SW 1271 (cell line): ENCODE measurements around the gene HSFX2.
"Not testable (repeated sequence)": the region's sequence is repeated elsewhere in the genome, so short reads cannot be mapped to it uniquely, and the experiment has no call there.

Experiments
- DNase-seq, 2 experiments: peaks; one replicate each; lab custom pipeline; 2025; lab: John Stamatoyannopoulos, UW

The HSFX2 gene

DNA sequence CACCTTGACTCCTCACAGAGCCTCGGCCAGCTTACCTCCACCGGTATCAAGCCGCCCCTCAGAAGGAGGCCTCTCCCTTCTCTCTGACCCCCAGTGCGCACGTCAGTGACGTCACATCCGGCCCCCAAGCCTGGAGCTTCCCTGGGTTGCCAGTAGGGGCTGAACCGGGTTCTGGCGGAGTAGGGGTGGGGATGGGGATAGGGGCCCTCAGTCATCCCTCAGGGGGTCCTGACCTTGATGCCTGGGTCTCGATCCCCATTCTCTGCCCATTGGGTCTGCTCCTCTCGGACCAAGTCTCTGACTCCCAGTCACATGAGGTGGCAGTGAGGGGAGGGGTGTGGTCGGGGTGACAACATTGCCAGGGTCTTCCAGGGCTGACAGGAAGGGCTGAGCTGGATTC lies 7.8 kb downstream of the HSFX2 start, which contains the start of gene MAGEA9B:
MAGEA9B (minus strand) TSS at position 101 of the 400 bp plus-strand sequence. CDS start 4,280 bp downstream, outside the sequence.
- not testable (repeated sequence) for DNase-seq

DNA sequence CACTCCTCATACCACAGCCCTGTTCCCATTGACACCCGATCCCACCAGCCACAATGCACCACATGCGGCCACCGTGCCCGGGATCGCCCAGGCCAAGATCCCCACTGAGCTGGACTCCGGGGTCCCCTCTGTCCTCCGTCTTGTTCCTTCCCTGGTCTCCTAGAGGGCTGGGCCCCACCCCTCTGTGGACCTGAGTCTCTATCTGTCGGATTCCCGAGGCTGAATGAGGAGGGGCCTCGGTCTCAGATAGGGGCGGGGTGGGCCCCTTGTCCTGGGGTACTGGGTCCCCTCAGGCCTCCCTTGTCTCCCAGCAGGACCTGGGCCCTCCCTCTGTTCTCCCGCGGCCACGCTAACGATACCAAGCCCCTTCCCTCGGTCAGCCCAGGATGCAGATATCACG lies 9.5 kb downstream of the HSFX2 start:
- not testable (repeated sequence) for DNase-seq

DNA sequence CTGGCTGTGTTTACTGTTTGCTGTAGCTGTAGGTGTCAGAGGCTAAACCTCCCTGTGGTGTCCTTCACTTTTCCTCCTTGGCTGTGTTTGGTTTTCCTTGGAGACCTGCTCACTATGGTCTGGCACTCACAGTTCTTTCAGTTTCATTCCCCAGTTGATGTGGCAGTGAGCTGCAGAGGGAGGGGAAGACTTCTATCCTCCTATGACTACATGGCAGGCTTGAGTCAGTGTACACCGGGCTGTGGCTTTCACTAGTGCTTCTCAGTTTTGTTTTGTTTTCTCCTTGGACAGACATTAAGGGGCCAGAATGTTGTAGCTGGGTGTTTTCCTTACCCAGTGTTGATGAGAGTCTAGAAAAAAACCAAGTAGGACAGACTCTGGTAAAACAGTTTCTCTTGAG lies 21.7 kb downstream of the HSFX2 start:
- DNase-seq = not testable (repeated sequence)

DNA sequence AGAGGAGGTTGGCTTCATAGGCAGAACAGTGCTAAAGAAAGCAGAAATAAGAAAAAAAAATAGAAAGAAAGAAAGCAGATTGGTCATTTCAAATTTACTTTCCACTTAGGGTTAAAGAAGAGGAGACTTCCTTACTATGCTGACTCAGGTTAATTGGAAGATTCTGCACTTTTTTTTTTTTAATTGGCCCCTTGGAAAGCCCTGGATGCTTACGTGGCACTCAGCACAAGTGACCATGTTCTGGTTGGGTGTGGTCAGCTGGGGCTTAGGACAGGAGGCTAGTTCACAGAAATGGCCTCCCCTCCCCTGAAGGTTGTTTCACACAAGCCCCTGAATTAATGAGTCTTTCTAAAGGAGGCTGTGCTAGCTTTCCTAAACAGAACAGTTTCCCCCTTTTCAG lies 22.4 kb downstream of the HSFX2 start:
- DNase-seq = no peak

GRCh38 chrX:149571770-149572169 lies 23.3 kb downstream of the HSFX2 start:
- DNase-seq = no peak

- no peak for DNase-seq
Measured at GRCh38 chrX:149570668-149571067, 24.4 kb downstream of the HSFX2 start.

DNA sequence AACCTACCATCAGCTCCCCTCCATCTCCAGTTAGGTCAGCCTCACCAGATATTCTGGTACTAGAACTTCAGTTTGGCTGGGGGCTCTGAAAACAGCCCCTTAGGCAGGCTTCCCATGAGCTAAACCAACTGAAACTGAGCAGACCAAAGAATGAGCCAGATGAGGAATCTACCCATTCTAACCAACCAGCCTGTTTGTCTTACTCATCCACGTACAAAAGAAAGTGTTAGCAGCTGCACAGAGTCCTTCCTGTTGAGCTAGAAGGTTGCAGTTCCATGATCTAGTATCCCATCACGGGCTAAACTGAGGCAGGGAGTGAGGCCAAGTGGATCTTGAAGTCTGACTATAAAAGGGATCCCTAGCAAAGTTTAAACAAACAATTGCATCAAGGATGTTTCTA lies 25.3 kb downstream of the HSFX2 start:
- DNase-seq = no peak

- no peak for DNase-seq
Measured at GRCh38 chrX:149568701-149569296, 26.3 kb downstream of the HSFX2 start.

DNA sequence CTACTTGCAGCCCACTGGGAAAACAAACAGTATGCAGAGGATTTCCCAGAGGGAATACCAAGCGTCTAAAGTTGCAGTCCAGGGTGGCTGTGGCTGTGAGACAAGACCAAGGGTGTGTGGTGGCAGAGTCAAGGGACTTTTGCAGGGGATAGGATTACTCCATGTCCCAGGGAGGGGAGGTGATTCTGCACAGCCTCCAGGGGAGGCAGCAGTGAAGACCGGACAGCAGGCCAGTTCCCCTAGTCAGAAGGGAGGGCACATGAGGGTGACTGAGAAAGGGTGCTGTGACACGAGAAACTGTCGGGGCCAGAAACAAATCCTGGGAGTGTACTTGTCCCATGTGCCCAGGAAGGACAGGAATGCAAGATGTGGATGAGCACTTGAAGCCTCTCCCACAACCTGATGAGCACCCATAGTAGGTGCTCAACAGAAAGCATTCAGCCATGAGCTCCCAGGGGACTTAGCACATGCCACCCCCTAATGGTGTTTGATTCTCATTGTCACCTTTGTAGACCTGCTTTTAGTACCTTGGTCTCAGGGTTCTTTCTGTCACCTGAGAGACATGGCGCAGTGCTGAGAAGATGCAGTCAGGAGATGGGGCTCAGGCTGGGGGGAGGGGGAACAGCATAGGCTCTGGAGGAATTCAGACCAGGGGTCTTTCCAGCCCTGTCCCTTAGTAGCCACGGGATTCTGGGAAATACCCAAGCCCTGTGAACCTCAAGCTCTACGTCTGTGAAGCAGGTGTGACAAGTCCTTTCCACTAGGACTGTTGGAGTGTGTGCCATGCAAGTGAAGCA lies 27.3 kb downstream of the HSFX2 start:
- DNase-seq = no peak

DNA sequence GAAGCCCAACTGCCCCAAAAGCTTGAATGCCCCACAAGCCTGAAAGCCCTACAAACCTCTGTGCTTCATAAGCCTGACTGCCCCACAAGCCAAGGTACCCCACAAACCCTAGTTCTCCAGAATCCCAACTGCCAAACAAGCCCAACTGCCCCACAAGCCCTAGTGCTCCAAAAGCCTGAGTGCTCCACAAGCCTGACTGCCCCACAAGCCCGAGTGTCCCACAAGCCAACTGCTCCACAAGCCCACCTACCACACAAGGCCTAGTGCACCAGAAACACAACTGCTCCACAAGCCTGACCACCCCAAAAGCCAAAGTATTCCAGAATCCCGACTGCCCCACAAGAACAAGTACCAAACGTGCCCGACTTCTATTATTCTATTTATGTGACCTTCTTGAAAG lies 31.8 kb downstream of the HSFX2 start:
- DNase-seq = no peak

DNA sequence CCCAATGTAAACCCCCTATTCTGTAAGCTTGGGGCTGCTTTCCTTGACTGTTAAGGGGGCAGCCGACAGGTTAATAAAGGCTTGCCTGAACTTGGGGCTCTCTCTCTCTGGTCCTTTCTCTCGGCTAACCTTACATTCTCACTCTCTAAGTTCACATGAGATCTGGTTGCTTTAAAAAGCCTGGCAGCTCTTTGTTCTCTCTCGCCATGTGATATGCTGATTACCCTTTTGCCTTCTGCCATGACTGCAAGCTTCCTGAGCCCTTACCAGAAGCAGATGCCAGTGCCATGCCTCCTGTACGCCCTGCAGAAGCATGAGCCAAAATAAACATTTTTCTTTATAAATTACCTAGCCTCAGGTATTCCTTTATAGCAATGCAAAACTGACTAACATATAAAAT lies 39.9 kb downstream of the HSFX2 start:
- not testable (repeated sequence) for DNase-seq

GRCh38 chrX:149551939-149552248 lies 43.2 kb downstream of the HSFX2 start:
- not testable (repeated sequence) for DNase-seq

- DNase-seq = not testable (repeated sequence)
Measured at GRCh38 chrX:149551245-149551938, 43.7 kb downstream of the HSFX2 start.

GRCh38 chrX:149550454-149550853 lies 44.7 kb downstream of the HSFX2 start:
- DNase-seq = not testable (repeated sequence)

DNA sequence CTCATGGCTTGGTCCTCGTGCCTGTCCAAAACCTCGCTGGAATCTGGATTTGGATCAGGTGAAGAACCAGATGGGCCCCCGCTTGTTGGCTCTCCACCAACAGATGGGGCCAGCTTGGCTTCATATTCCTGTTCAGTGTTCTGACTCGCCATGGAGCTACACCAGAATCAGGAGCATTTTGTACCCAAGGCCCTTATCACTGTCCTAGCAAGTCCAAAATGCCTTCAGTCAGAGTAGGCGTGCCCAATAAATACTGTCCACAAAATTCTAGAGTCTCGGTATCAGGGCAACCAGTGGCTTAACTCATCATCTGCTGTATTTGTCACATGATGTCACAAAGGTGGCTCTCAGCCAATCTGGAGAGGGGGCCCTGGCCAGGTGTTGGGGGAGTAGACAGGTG lies 45.4 kb downstream of the HSFX2 start, which contains the start of gene HSFX3:
HSFX3 (minus strand) TSS at position 224 of the 400 bp plus-strand sequence; CDS start at position 152, 72 bp downstream.
- DNase-seq = not testable (repeated sequence)

- DNase-seq = not testable (repeated sequence)
Measured at GRCh38 chrX:149547782-149548181, 47.3 kb downstream of the HSFX2 start.

DNA sequence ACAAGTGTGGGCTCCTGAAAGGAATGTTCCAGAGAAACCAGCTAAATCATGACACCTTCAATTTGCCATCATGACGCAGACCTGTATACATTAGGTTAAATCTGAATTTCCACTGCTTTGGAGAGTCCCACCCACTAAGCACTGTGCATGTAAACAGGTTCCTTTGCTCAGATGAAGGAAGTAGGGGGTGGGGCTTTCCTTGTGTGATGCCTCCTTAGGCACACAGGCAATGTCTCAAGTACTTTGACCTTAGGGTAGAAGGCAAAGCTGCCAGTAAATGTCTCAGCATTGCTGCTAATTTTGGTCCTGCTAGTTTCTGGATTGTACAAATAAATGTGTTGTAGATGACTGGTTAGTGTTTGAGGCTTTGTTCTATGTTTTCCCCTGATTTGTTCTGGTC lies 48.2 kb downstream of the HSFX2 start:
- DNase-seq = not testable (repeated sequence)

GRCh38 chrX:149545545-149546543 lies 49.3 kb downstream of the HSFX2 start:
- DNase-seq = not testable (repeated sequence)
